Activated naive CD8-positive, alpha-beta T cell treated with anti-CD3 and anti-CD28 coated beads for 36 hours (primary cell): ENCODE measurements around the gene TMPRSS7. TPM values are rescaled to one million over a fixed set of nuclear protein-coding genes. Genes with fewer than 3 reads are reported as not detected.

ENCODE experiments used
- DNase-seq: peaks from one replicate; pipeline ENCODE4 v3.0.0; 2021
- H3K27ac Mint-ChIP-seq: one replicate; pipeline ENCODE4 v1.8.0; 2022; ENCODE audit warnings: mild to moderate bottlenecking, moderate library complexity, mixed read lengths
- H3K27me3 Mint-ChIP-seq: one replicate; pipeline ENCODE4 v1.8.0; 2022; ENCODE audit warnings: mild to moderate bottlenecking, mixed read lengths
- H3K36me3 Mint-ChIP-seq: one replicate; pipeline ENCODE4 v1.8.0; 2021; ENCODE audit warnings: mild to moderate bottlenecking, mixed read lengths
- H3K4me1 Mint-ChIP-seq: one replicate; pipeline ENCODE4 v1.8.0; 2021; ENCODE audit warnings: mixed read lengths
- H3K4me3 Mint-ChIP-seq: one replicate; pipeline ENCODE4 v1.8.0; 2022; ENCODE audit warnings: mild to moderate bottlenecking, moderate library complexity, mixed read lengths
- H3K9me3 Mint-ChIP-seq: one replicate; pipeline ENCODE4 v1.8.0; 2022; ENCODE audit warnings: mixed read lengths
- total RNA-seq, 2 experiments: library from RNA; stranded (reverse); gene quantifications; one replicate each; pipeline ENCODE4 v1.2.3, GENCODE V29; 2021

TMPRSS7 gene, protein sequence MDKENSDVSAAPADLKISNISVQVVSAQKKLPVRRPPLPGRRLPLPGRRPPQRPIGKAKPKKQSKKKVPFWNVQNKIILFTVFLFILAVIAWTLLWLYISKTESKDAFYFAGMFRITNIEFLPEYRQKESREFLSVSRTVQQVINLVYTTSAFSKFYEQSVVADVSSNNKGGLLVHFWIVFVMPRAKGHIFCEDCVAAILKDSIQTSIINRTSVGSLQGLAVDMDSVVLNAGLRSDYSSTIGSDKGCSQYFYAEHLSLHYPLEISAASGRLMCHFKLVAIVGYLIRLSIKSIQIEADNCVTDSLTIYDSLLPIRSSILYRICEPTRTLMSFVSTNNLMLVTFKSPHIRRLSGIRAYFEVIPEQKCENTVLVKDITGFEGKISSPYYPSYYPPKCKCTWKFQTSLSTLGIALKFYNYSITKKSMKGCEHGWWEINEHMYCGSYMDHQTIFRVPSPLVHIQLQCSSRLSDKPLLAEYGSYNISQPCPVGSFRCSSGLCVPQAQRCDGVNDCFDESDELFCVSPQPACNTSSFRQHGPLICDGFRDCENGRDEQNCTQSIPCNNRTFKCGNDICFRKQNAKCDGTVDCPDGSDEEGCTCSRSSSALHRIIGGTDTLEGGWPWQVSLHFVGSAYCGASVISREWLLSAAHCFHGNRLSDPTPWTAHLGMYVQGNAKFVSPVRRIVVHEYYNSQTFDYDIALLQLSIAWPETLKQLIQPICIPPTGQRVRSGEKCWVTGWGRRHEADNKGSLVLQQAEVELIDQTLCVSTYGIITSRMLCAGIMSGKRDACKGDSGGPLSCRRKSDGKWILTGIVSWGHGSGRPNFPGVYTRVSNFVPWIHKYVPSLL
- not detected for total RNA-seq

GRCh38 chr3:112034436-112034835 lies at the start of gene TMPRSS7:
Gene TMPRSS7, plus strand, starts transcription at chr3:112034736. Its CDS starts 110 bp downstream, at chr3:112034846.
- H3K27ac Mint-ChIP-seq, result no peak within 1 kb of the TSS
- no peak within 1 kb of the TSS for H3K4me3 Mint-ChIP-seq
- no peaks in the 10 kb centered on the region for H3K4me1 Mint-ChIP-seq
- DNase-seq, result no peak
- H3K9me3 Mint-ChIP-seq, result peaks cover 3% of the 10 kb centered on the region
- no peaks in the 10 kb centered on the region for H3K27me3 Mint-ChIP-seq
- H3K36me3 Mint-ChIP-seq, result no peaks in the 10 kb centered on the region

DNA sequence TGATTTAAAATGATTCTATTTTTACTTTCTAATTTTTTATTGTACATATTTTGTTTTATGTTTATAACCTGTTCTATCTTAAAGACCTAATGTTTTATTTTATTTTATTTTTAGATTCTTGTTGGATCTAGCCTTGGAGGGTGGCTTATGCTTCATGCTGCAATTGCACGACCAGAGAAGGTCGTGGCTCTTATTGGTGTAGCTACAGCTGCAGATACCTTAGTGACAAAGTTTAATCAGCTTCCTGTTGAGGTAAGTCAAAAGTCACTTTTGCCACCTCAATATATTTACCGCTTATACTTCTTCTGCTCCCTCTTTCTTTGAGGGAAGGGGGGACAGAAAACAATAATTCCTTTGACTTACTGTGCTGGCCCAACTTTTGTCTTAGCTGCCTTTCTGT lies 47.7 kb upstream of the TMPRSS7 start:
- DNase-seq, result no peak
- peaks cover 34% of the 10 kb centered on the region for H3K36me3 Mint-ChIP-seq
- no peak overlapping the region for H3K4me3 Mint-ChIP-seq
- H3K9me3 Mint-ChIP-seq, result no peaks in the 10 kb centered on the region
- peak overlapping the region; percentile 27 for H3K27ac Mint-ChIP-seq
- H3K27me3 Mint-ChIP-seq, result no peaks in the 10 kb centered on the region
- peaks cover 46% of the 10 kb centered on the region for H3K4me1 Mint-ChIP-seq

- peaks cover 33% of the 10 kb centered on the region for H3K36me3 Mint-ChIP-seq
- H3K27me3 Mint-ChIP-seq, result no peaks in the 10 kb centered on the region
These were observed 45.4 kb upstream of the TMPRSS7 start for GRCh38 chr3:111989061-111989678.

DNA sequence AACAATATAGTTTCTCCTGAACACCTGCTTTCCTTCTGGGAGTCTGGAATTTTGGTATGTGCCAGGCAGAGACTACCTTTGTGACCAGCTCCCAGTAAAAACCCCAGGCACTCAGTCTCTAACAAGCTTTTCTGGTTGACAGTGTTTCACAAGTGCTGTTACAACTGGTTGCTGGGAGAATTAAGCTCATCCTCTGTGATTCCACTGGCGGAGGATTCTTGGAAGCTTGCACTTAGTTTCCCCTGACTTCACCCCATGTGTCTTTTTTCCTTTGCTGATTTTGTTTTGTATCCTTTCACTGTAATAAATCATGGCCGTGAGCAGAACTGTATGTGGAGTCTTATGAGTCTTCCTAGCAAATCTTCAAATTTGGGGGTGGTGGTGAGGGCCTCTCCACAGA lies 41.5 kb upstream of the TMPRSS7 start:
- H3K36me3 Mint-ChIP-seq, result peaks cover 13% of the 10 kb centered on the region
- H3K4me3 Mint-ChIP-seq, result no peak overlapping the region
- H3K9me3 Mint-ChIP-seq, result no peaks in the 10 kb centered on the region
- no peaks in the 10 kb centered on the region for H3K27me3 Mint-ChIP-seq
- no peak overlapping the region for H3K27ac Mint-ChIP-seq
- DNase-seq, result no peak
- peaks cover 10% of the 10 kb centered on the region for H3K4me1 Mint-ChIP-seq

More at GRCh38 chr3:111989061-111989678, 45.4 kb upstream of the TMPRSS7 start:
- Mint-ChIP-seq H3K27ac (no peak overlapping the region), H3K4me3 (no peak overlapping the region), H3K9me3 (no peaks in the 10 kb centered on the region), H3K4me1 (peaks cover 27% of the 10 kb centered on the region)
- no peak for DNase-seq

DNA sequence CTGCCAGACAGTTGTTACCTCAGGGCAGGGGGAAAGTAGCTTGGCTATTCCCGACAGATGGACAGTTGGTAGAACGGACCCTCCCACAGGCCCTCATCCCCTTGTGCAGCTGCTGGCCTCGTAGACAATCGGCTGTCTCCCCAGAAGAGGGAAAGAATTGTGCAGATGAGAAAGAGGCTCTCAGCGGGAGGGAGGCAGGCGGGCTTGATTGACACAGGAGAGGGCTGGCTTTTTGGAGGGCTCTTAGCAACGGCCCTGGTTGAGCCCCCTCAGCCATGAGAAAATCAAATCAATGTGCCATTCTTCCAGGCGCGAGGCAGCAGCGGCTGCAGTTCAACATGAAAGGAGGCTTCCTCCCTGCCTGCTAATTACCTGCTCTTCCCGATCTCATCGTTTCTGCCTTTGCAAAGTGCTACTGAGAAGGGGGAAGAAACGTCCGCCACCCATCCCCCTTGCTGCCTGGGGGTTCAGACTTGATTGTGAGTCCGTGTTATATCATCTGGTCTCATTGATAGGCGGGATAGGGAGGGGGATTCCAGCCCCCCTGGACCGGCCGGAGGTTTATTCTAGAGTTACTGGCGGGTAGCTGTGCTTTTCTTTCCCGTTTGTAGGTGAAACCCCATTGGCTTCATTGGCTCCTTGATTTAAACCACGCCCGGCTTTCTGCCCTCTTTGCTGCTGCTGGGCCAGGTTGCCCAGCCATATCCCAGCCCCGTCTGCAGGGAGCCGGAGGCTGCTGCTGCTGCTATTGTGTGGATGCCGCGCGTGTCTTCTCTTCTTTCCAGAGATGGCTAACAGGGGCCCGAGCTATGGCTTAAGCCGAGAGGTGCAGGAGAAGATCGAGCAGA lies 35.7 kb upstream of the TMPRSS7 start, which contains the start of gene TAGLN3:
TAGLN3 (plus strand) TSS at position 287 of the 848 bp plus-strand sequence; CDS start at position 788, 501 bp downstream.
- Mint-ChIP-seq H3K4me1 (peaks cover 43% of the 10 kb centered on the region), H3K27ac (no peak within 1 kb of the TSS), H3K27me3 (no peaks in the 10 kb centered on the region), H3K4me3 (peak within 1 kb of the TSS; percentile 72), H3K36me3 (peaks cover 6% of the 10 kb centered on the region), H3K9me3 (no peaks in the 10 kb centered on the region)
- no peak for DNase-seq

DNA sequence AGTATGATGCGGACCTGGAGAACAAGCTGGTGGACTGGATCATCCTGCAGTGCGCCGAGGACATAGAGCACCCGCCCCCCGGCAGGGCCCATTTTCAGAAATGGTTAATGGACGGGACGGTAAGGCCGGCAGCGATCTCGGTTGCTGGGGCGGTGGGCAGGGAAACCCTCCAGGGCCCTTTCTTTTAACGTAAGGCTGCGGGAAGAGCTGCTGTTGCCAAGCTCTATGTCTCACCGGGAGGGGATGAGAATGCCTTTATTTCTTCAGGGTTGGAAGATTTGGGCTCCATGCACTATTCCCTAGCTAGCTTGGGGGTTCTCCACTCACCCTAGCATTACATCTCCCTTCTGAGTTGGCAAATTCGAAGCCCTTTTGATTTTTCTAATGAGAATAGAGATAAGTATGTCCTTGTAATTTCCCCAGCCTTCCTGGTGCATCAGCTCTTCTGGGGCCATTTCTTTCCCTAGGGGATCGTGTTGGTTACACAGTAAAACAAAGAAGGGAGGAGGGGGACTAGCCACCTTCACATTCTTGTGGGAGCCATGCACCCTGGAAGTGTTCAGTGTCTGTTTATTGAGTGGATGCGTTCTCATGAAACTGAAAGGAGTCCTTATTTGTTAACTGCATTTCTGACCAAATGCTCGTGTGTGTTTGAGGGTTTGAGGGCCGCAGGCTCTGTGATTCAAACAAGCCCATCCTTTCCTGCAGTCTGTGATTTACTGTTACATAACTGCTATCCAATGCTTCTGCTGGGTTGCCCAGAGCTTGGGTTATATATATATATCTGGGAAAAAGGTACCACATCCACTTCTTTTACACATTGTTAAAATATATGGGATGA lies 34.8 kb upstream of the TMPRSS7 start:
- Mint-ChIP-seq H3K27ac (no peak overlapping the region), H3K4me3 (peak overlapping the region; percentile 72), H3K9me3 (no peaks in the 10 kb centered on the region), H3K4me1 (peaks cover 51% of the 10 kb centered on the region), H3K27me3 (no peaks in the 10 kb centered on the region), H3K36me3 (peaks cover 6% of the 10 kb centered on the region)
- DNase-seq, result no peak

- H3K9me3 Mint-ChIP-seq, result no peaks in the 10 kb centered on the region
- peaks cover 58% of the 10 kb centered on the region for H3K4me1 Mint-ChIP-seq
- no peak overlapping the region for H3K27ac Mint-ChIP-seq
- H3K36me3 Mint-ChIP-seq, result peaks cover 2% of the 10 kb centered on the region
- DNase-seq, result no peak
- H3K4me3 Mint-ChIP-seq, result no peak overlapping the region
- H3K27me3 Mint-ChIP-seq, result no peaks in the 10 kb centered on the region
These were observed 34.2 kb upstream of the TMPRSS7 start for GRCh38 chr3:112000367-112000771.

- H3K27ac Mint-ChIP-seq, result no peak overlapping the region
- H3K36me3 Mint-ChIP-seq, result peaks cover 2% of the 10 kb centered on the region
- H3K27me3 Mint-ChIP-seq, result no peaks in the 10 kb centered on the region
- H3K4me1 Mint-ChIP-seq, result peaks cover 58% of the 10 kb centered on the region
- H3K4me3 Mint-ChIP-seq, result no peak overlapping the region
- no peaks in the 10 kb centered on the region for H3K9me3 Mint-ChIP-seq
- DNase-seq, result no peak
These were observed 33.6 kb upstream of the TMPRSS7 start for GRCh38 chr3:112000966-112001365.

- Mint-ChIP-seq H3K4me1 (peaks cover 58% of the 10 kb centered on the region), H3K27me3 (no peaks in the 10 kb centered on the region), H3K27ac (no peak overlapping the region), H3K4me3 (no peak overlapping the region), H3K9me3 (no peaks in the 10 kb centered on the region), H3K36me3 (peaks cover 2% of the 10 kb centered on the region)
- DNase-seq, result no peak
These were observed 33.0 kb upstream of the TMPRSS7 start for GRCh38 chr3:112001526-112001925.

DNA sequence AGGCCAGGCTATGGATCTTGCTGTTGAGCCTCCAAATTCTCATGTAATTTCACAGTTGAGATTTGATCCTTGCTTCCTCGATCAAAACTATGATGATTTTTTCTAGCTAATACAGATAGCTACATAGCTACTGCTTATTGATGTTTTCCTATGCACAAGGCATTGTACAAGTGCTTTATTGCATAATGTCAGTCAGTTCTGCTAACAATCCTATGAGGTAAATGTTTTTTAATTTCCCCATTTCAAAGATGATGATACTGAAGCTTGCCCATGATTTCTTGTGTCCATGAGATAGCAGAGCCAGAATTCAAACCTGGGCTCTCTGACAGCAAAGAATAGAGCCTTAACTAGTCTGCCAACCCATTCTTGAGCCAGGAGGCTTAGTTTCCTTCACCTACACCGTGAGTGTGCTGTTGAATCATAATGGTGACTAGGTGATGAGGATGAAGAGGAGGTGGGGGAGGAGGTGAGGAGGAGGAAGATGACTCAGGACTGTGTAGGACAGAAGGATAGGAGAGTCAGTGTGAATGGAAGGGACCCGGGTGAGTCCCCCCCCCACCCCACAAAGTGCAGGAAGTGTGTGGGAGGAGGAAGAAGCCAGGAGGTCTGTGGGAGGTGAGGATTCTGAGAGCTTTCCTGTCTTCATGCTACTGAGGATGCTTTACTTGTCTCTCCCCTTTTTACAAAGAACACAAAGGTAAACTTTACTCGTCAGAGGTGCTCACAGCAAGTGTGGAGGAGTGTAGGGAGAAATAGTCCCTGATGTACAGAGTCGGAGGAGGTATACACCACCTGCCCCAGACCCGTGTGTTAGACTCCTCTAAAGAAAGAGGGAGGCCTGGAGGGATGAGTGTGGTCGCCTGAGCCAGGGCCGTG lies 32.2 kb upstream of the TMPRSS7 start:
- Mint-ChIP-seq H3K27ac (peak overlapping the region; percentile 88), H3K4me3 (peak overlapping the region; percentile 27)

GRCh38 chr3:112003321-112004080 lies 31.0 kb upstream of the TMPRSS7 start:
- Mint-ChIP-seq H3K4me1 (peaks cover 54% of the 10 kb centered on the region), H3K36me3 (no peaks in the 10 kb centered on the region), H3K27me3 (no peaks in the 10 kb centered on the region), H3K27ac (peak overlapping the region; percentile 88), H3K9me3 (no peaks in the 10 kb centered on the region), H3K4me3 (no peak overlapping the region)
- DNase-seq, result no peak

More for the DNA sequence above, 32.2 kb upstream of the TMPRSS7 start:
- peak; percentile 43 for DNase-seq
- Mint-ChIP-seq H3K9me3 (no peaks in the 10 kb centered on the region), H3K4me1 (peaks cover 54% of the 10 kb centered on the region), H3K27me3 (no peaks in the 10 kb centered on the region), H3K36me3 (peaks cover under 1% of the 10 kb centered on the region)

- Mint-ChIP-seq H3K36me3 (no peaks in the 10 kb centered on the region), H3K4me3 (no peak overlapping the region), H3K4me1 (peaks cover 50% of the 10 kb centered on the region), H3K27me3 (no peaks in the 10 kb centered on the region), H3K27ac (peak overlapping the region; percentile 59), H3K9me3 (no peaks in the 10 kb centered on the region)
- DNase-seq, result no peak
These were observed 30.3 kb upstream of the TMPRSS7 start for GRCh38 chr3:112004187-112004586.
